K562 treated with DMSO at 1 percent for 12 hours (cell line): Measurements from ENCODE around the gene OR56A4. TPM values are rescaled to one million over a fixed set of nuclear protein-coding genes. Genes with fewer than 3 reads are reported as not detected.

ENCODE experiments used
- total RNA-seq: library from RNA; unstranded; fragments of 300-600 nt; gene quantifications from 2 replicates; pipeline ENCODE4 v1.2.3, GENCODE V29; 2022; ENCODE audit not compliant: insufficient read depth

The OR56A4 gene, protein sequence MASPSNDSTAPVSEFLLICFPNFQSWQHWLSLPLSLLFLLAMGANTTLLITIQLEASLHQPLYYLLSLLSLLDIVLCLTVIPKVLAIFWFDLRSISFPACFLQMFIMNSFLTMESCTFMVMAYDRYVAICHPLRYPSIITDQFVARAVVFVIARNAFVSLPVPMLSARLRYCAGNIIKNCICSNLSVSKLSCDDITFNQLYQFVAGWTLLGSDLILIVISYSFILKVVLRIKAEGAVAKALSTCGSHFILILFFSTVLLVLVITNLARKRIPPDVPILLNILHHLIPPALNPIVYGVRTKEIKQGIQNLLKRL
- total RNA-seq: not detected in 2 replicates

DNA sequence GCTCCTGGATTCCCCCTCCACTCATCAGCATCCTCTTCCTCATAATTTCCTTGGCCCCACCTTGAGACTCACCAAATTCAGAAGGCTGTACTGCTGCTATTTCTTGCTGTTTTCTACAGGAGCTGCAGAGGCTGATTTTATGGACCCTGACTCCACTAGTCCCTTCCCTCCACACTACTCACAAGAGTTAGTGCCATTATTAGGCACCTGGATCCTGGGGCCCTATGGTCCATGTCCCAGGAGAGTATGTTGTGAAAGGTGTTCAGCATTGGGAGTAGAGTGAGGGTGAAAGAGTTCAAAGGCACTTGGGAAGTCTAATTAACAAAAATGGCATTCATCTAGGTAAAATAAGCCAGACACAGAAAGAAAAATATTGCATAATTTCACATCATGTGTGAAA is at the start of gene OR56A4:
Gene OR56A4, minus strand, starts transcription at position 101 of the 400 bp plus-strand sequence. CDS start 3,954 bp downstream, outside the sequence.

DNA sequence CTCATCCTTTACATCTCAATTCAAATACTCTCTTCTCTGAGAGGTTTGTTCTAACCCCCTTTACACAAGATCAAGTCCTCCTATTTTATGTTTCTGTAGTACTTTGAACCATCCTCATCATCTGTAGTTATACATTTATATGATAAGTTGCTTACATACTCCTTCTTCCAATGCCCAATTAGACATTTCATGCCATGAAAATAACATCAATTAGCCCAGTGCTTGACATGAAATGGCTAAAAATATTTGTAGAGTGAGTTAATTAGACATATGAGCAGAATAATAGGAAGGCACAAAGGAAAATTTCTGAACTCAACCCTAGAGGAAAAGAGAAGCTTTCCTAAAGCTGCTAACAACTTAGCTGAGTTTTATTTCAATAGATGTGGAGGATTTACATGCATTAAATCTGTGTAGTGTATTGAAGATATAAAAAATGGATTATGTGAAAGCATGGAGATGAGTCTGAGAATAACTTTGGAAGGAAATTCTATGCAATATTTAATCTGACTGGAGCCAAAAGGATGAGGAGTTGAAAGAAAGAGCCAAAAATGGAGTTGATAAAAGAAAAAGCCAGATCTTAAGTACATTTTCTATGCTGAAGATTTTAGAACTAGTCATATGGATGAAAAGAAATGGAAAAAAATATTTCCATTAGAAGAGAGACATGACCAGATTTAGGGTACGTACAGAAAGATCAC is 24.1 kb upstream of the OR56A4 start, which contains the start of gene OR56A1:
Gene OR56A1, minus strand, starts transcription at position 51 of the 698 bp plus-strand sequence. CDS start 3,066 bp downstream, outside the sequence.

DNA sequence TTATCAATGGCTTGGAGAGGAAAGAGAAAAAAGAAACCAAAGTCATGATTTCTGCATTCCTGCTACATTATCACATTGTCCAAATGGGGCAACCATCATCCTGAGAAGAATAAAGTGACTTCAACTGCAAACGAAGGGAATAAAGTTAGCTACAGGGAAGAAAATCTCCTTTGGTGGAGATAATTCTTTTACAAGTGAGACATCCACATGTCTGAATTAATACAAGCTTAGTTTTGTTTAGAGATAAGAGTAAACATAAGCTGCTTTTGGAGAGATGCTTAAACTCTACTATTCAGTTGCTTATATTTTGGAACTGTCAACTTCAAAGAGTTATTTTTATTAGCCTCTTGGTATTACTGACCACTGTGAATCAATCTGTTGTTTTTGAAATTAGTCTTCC is 19.9 kb downstream of the OR56A4 start, which contains the start of gene OR52L1:
Gene OR52L1, minus strand, starts transcription at position 101 of the 400 bp plus-strand sequence. Its CDS starts 55 bp downstream, at position 46.

DNA sequence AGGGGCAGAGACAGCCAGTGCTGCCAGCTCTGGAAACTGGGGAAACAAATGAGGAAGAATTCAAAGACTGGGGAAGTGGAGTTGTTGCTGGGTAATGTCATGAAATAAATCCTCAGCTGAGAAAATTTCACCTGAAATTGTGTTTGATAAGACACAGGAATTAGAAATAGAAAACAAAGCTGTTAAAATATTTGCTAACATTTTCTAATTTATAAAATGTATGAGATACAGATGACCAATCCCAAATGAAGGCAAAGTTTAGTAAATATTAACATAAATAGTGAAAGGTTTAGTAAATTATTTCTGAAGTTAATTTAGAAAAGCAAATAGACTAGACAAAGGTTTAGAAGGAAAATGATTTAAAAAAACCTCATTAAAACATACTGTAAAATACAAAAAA is 38.4 kb downstream of the OR56A4 start, which contains the start of gene OR56A5:
Gene OR56A5, minus strand, starts transcription at position 101 of the 400 bp plus-strand sequence. Its CDS starts 0 bp downstream, at position 101.

Other genes with a start within 250 kb of the OR56A4 start
- not detected in 2 replicates for gene OR52N5, start 223.6 kb downstream of the OR56A4 start, total RNA-seq
- gene OR52N1, start 215.7 kb downstream of the OR56A4 start, total RNA-seq: not detected in 2 replicates
- gene OR52N2, start 198.0 kb downstream of the OR56A4 start, total RNA-seq: not detected in 2 replicates
- not detected in 2 replicates for gene OR52E6, start 165.0 kb downstream of the OR56A4 start, total RNA-seq
- gene OR52E8, start 149.3 kb downstream of the OR56A4 start, total RNA-seq: not detected in 2 replicates
- not detected in 2 replicates for gene OR52E4, start 126.3 kb downstream of the OR56A4 start, total RNA-seq
- gene OR52E5, start 113.7 kb downstream of the OR56A4 start, total RNA-seq: not detected in 2 replicates
- not detected in 2 replicates for gene OR56A3, start 64.7 kb downstream of the OR56A4 start, total RNA-seq
- gene OR56A5, start 38.5 kb downstream of the OR56A4 start, total RNA-seq: not detected in 2 replicates
- not detected in 2 replicates for gene OR52L1, start 20.0 kb downstream of the OR56A4 start, total RNA-seq
- gene OR56A1, start 23.8 kb upstream of the OR56A4 start, total RNA-seq: not detected in 2 replicates
- 0.69 TPM in 1 of 2 replicates, not detected in the other for gene OR56B4, start 100.7 kb upstream of the OR56A4 start, total RNA-seq
- gene OR52B2, start 163.4 kb upstream of the OR56A4 start, total RNA-seq: not detected in 2 replicates
- gene OR52W1, start 192.3 kb upstream of the OR56A4 start, total RNA-seq: not detected in 2 replicates
- not detected in 2 replicates for gene C11orf42, start 198.6 kb upstream of the OR56A4 start, total RNA-seq
- 14.9 and 24.3 TPM in 2 replicates for gene FHIP1B, start 227.7 kb upstream of the OR56A4 start, total RNA-seq
- gene CNGA4, start 232.1 kb upstream of the OR56A4 start, total RNA-seq: not detected in 2 replicates